Liver (tissue), 9 donors: ENCODE results near the gene SCAMP4. TPM values are rescaled to one million over a fixed set of nuclear protein-coding genes. Genes with fewer than 3 reads are reported as not detected.

ENCODE experiments used
- DNase-seq: peaks from one replicate; pipeline ENCODE4 v3.0.0-alpha.2; 2017; ENCODE audit warnings: low spot score
- H3K27ac ChIP-seq, 2 donors: one replicate each; pipeline ENCODE4 v1.7.0; 2013; ENCODE audit warnings: inconsistent platforms in 2 of 2, low read length in 2 of 2, control low read depth in 1 of 2, low read depth in 1 of 2, mild to moderate bottlenecking in 1 of 2
- H3K27me3 ChIP-seq, 4 donors: one replicate each; pipeline versions ENCODE4 v1.6.1 to v1.7.0; 2013; ENCODE audit warnings: low read length in 3 of 4, inconsistent platforms in 1 of 4, mild to moderate bottlenecking in 1 of 4, moderate library complexity in 1 of 4; ENCODE audit not compliant: control insufficient read depth in 4 of 4, insufficient read depth in 4 of 4
- H3K36me3 ChIP-seq, 4 donors: one replicate each; pipeline versions ENCODE4 v1.6.1 to v1.7.0; 2013; ENCODE audit warnings: low read length in 3 of 4, mild to moderate bottlenecking in 3 of 4, low read depth in 1 of 4, moderate library complexity in 1 of 4; ENCODE audit not compliant: control insufficient read depth in 4 of 4, insufficient read depth in 3 of 4
- H3K4me1 ChIP-seq, 4 donors: one replicate each; pipeline versions ENCODE4 v1.6.1 to v1.7.0; 2013; ENCODE audit warnings: low read length in 3 of 4, mild to moderate bottlenecking in 3 of 4, moderate library complexity in 1 of 4; ENCODE audit not compliant: control insufficient read depth in 4 of 4, insufficient read depth in 4 of 4
- H3K4me3 ChIP-seq, 3 donors: one replicate each; pipeline versions ENCODE4 v1.6.1 to v1.7.0; 2013; ENCODE audit warnings: low read length in 3 of 3, control low read depth in 1 of 3, low read depth in 1 of 3, mild to moderate bottlenecking in 1 of 3
- H3K9ac ChIP-seq, 2 donors: one replicate each; pipeline ENCODE4 v1.7.0; 2013; ENCODE audit warnings: low read length in 2 of 2, mild to moderate bottlenecking in 2 of 2, moderate library complexity in 2 of 2, control low read depth in 1 of 2, low read depth in 1 of 2
- H3K9me3 ChIP-seq, 4 donors: one replicate each; pipeline versions ENCODE4 v1.6.1 to v1.7.0; 2013; ENCODE audit warnings: low read length in 3 of 4; ENCODE audit not compliant: control insufficient read depth in 4 of 4
- CTCF ChIP-seq: fragments of 150-350 bp; IDR thresholded peaks from 2 replicates; pipeline ENCODE4 v1.5.1; 2017; ENCODE audit warnings: improper control_type of control experiment, low read depth, low read length; ENCODE audit not compliant: missing input control
- EGR1 ChIP-seq, 2 donors: IDR thresholded peaks; 2 replicates each; pipeline ENCODE4 v1.6.1; 2016 to 2018; ENCODE audit warnings: antibody characterized with exemption in 2 of 2, low read depth in 2 of 2
- FOXA1 ChIP-seq: IDR thresholded peaks from 2 replicates; pipeline ENCODE4 v1.6.1; 2016; ENCODE audit warnings: antibody characterized with exemption
- FOXA2 ChIP-seq: IDR thresholded peaks from 2 replicates; pipeline ENCODE4 v1.6.1; 2016; ENCODE audit warnings: antibody characterized with exemption
- GABPA ChIP-seq, 2 donors: IDR thresholded peaks in 1 of 2; conservative IDR thresholded peaks in 1 of 2; 2 replicates each; pipeline ENCODE4 v1.6.1; 2016; ENCODE audit warnings: antibody characterized with exemption in 2 of 2, mild to moderate bottlenecking in 1 of 2, moderate library complexity in 1 of 2
- HNF4A ChIP-seq, 2 donors: conservative IDR thresholded peaks; 2 replicates each; pipeline ENCODE4 v1.6.1; 2016; ENCODE audit warnings: antibody characterized with exemption in 2 of 2, mild to moderate bottlenecking in 2 of 2
- HNF4G ChIP-seq: IDR thresholded peaks from 2 replicates; pipeline ENCODE4 v1.6.1; 2016; ENCODE audit warnings: antibody characterized with exemption
- JUND ChIP-seq, 2 donors: IDR thresholded peaks; 2 replicates each; pipeline ENCODE4 v1.6.1; 2016; ENCODE audit warnings: antibody characterized with exemption in 2 of 2
- NR2F2 ChIP-seq: IDR thresholded peaks from 2 replicates; pipeline ENCODE4 v1.6.1; 2016; ENCODE audit warnings: antibody characterized with exemption
- RAD21 ChIP-seq, 2 donors: IDR thresholded peaks; 2 replicates each; pipeline ENCODE4 v1.6.1; 2016; ENCODE audit warnings: antibody characterized with exemption in 2 of 2, mild to moderate bottlenecking in 2 of 2
- RXRA ChIP-seq, 2 donors: IDR thresholded peaks; 2 replicates each; pipeline ENCODE4 v1.6.1; 2017 to 2018; ENCODE audit warnings: antibody characterized with exemption in 2 of 2, mild to moderate bottlenecking in 1 of 2
- SP1 ChIP-seq: IDR thresholded peaks from 2 replicates; pipeline ENCODE4 v1.6.1; 2018; ENCODE audit warnings: antibody characterized with exemption, mild to moderate bottlenecking
- TAF1 ChIP-seq: conservative IDR thresholded peaks from 2 replicates; pipeline ENCODE4 v1.6.1; 2016; ENCODE audit warnings: antibody characterized with exemption, mild to moderate bottlenecking
- YY1 ChIP-seq: IDR thresholded peaks from 2 replicates; pipeline ENCODE4 v1.6.1; 2016; ENCODE audit warnings: antibody characterized with exemption, mild to moderate bottlenecking
- ZBTB33 ChIP-seq: IDR thresholded peaks from 2 replicates; pipeline ENCODE4 v1.6.1; 2016; ENCODE audit warnings: antibody characterized with exemption
- WGBS: extraction: QIAGEN DNeasy Blood & Tissue Kit; methylation state at CpG from one replicate; pipeline ENCODE4 v1.1.7; 2013; 5-methylcytosine and 5-hydroxymethylcytosine counted together
- polyA plus RNA-seq, 2 donors: library from polyadenylated mRNA; stranded (reverse) in 1 of 2; unstranded in 1 of 2; fragments of 200-250 nt in 1 of 2; fragments of >200 nt in 1 of 2; fragmentation: Nextera tagmentation in 1 of 2; extraction: Ambion mirVana in 1 of 2; gene quantifications; one replicate each; pipeline versions ENCODE4 v1.2.1 to v1.2.3, GENCODE V29; 2013 to 2015
- total RNA-seq, 2 donors: library from RNA; depleted of rRNA; stranded (reverse); fragments of >200 nt; gene quantifications; one replicate each; pipeline ENCODE4 v1.2.3, GENCODE V29; 2014
- TF ChIP-seq, protein P1 (sequence below): IDR thresholded peaks from 2 replicates; pipeline ENCODE4 v1.6.1; 2016; ENCODE audit warnings: antibody characterized with exemption
- TF ChIP-seq, protein P2 (sequence below): IDR thresholded peaks from 2 replicates; pipeline ENCODE4 v1.6.1; 2016; ENCODE audit warnings: antibody characterized with exemption
- TF ChIP-seq, protein P3 (sequence below): IDR thresholded peaks from 2 replicates; pipeline ENCODE4 v1.6.1; 2016; ENCODE audit warnings: antibody characterized with exemption, mild to moderate bottlenecking
- donor health status: healthy.
- donor health status: healthy.
- donor health status: healthy.
- donor health status: healthy.
- donor health status: healthy.

SCAMP4 gene
- total and polyA plus RNA-seq, 4 donors, result 13.0 to 22.1 (median 16.6) TPM

GRCh38 chr19:1933244-1933643 is 28.0 kb downstream of the SCAMP4 start:
- no peak for DNase-seq
- 75% methylated on average over 7 of the region's 7 CpGs for WGBS
- H3K27me3 ChIP-seq, result no peaks in the 10 kb centered on the region
- TF ChIP-seq FOXA1, result no peak
- TF ChIP-seq TAF1, result no peak
- TF ChIP-seq, protein P1, sequence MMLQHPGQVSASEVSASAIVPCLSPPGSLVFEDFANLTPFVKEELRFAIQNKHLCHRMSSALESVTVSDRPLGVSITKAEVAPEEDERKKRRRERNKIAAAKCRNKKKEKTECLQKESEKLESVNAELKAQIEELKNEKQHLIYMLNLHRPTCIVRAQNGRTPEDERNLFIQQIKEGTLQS, result no peak
- no peak for TF ChIP-seq GABPA (IDR thresholded peaks at IDR 0.05 in 1 of 2, conservative IDR thresholded peaks at IDR 0.05 in 1 of 2)
- H3K9me3 ChIP-seq, result no peaks in the 10 kb centered on the region
- no peak overlapping the region for H3K9ac ChIP-seq
- no peaks in the 10 kb centered on the region for H3K36me3 ChIP-seq
- H3K4me3 ChIP-seq, result no peak overlapping the region
- H3K27ac ChIP-seq, result no peak overlapping the region
- peaks cover 3 to 11% (median 10%) of the 10 kb centered on the region in 4 donors for H3K4me1 ChIP-seq

- DNase-seq, result no peak
- no peak overlapping the region for H3K27ac ChIP-seq
- H3K4me3 ChIP-seq, result no peak overlapping the region
- H3K4me1 ChIP-seq, result peaks cover 3 to 10% (median 10%) of the 10 kb centered on the region in 4 donors
- 94% methylated on average over 8 of the region's 8 CpGs for WGBS
- H3K9me3 ChIP-seq, result no peaks in the 10 kb centered on the region
- no peaks in the 10 kb centered on the region for H3K36me3 ChIP-seq
- no peaks in the 10 kb centered on the region for H3K27me3 ChIP-seq
- H3K9ac ChIP-seq, result no peak overlapping the region
- TF ChIP-seq SP1, result no peak
- no peak for TF ChIP-seq RAD21 (IDR thresholded peaks at IDR 0.05)
- no peak for TF ChIP-seq HNF4A (conservative IDR thresholded peaks at IDR 0.05)
Observed at GRCh38 chr19:1933942-1934341, 28.7 kb downstream of the SCAMP4 start.

DNA sequence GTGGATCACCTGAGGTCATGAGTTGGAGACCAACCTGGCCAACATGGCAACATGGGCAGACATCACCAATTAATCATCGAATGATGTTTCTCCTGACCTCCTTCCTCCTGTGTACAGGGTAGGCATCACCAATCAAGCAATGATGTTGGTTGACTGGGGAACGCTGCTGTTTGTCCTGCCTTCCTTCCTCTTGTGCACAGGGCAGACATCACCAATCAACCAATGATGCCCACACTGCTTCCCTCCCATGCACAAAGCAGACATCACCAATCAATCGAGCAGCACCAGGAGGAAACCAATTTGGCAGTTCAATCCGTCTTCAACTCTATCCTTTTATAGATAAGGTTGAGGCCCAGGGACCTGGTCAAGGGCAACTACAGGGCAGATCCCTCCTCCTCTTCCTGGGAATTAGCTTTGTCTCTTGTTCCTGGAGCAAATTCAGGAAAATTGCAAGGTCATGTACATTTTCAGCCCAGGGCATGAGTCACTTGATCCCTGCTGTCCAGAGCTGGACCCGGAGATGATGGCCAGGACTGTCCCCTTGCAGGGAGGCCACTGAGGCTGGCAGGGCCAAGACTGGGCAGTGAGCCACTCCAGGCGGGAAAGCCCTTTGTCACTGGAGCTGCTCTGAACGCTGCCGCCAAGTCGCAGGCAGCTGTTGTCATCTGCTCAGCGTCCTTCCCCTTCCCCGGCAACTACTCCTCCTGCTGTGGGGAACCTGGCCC is 30.4 kb downstream of the SCAMP4 start:
- no peak overlapping the region for H3K9ac ChIP-seq
- TF ChIP-seq TAF1, result no peak
- TF ChIP-seq FOXA1, result no peak
- TF ChIP-seq, protein P2, sequence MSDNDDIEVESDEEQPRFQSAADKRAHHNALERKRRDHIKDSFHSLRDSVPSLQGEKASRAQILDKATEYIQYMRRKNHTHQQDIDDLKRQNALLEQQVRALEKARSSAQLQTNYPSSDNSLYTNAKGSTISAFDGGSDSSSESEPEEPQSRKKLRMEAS, result no peak
- peak; percentile 91 for TF ChIP-seq NR2F2
- TF ChIP-seq, protein P3, sequence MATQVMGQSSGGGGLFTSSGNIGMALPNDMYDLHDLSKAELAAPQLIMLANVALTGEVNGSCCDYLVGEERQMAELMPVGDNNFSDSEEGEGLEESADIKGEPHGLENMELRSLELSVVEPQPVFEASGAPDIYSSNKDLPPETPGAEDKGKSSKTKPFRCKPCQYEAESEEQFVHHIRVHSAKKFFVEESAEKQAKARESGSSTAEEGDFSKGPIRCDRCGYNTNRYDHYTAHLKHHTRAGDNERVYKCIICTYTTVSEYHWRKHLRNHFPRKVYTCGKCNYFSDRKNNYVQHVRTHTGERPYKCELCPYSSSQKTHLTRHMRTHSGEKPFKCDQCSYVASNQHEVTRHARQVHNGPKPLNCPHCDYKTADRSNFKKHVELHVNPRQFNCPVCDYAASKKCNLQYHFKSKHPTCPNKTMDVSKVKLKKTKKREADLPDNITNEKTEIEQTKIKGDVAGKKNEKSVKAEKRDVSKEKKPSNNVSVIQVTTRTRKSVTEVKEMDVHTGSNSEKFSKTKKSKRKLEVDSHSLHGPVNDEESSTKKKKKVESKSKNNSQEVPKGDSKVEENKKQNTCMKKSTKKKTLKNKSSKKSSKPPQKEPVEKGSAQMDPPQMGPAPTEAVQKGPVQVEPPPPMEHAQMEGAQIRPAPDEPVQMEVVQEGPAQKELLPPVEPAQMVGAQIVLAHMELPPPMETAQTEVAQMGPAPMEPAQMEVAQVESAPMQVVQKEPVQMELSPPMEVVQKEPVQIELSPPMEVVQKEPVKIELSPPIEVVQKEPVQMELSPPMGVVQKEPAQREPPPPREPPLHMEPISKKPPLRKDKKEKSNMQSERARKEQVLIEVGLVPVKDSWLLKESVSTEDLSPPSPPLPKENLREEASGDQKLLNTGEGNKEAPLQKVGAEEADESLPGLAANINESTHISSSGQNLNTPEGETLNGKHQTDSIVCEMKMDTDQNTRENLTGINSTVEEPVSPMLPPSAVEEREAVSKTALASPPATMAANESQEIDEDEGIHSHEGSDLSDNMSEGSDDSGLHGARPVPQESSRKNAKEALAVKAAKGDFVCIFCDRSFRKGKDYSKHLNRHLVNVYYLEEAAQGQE, result no peak
- TF ChIP-seq SP1, result peak; percentile 41
- no peak for TF ChIP-seq YY1
- TF ChIP-seq RXRA (IDR thresholded peaks at IDR 0.05), result peak; percentile 13 to 36
- no peak for TF ChIP-seq FOXA2
- no peak for TF ChIP-seq ZBTB33
- TF ChIP-seq CTCF, result no peak
- TF ChIP-seq HNF4G, result no peak
- TF ChIP-seq, protein P1, result no peak
- peak; percentile 27 to 29 for TF ChIP-seq JUND (IDR thresholded peaks at IDR 0.05)
- TF ChIP-seq RAD21 (IDR thresholded peaks at IDR 0.05), result no peak
- no peak for TF ChIP-seq HNF4A (conservative IDR thresholded peaks at IDR 0.05)
- no peak for TF ChIP-seq GABPA (IDR thresholded peaks at IDR 0.05 in 1 of 2, conservative IDR thresholded peaks at IDR 0.05 in 1 of 2)
- TF ChIP-seq EGR1 (IDR thresholded peaks at IDR 0.05; ENCODE audit: low read depth in 2 of 2), result no peak
- WGBS, result 65% methylated on average over 11 of the region's 11 CpGs
- no peaks in the 10 kb centered on the region for H3K36me3 ChIP-seq
- no peaks in the 10 kb centered on the region for H3K27me3 ChIP-seq
- no peak for DNase-seq
- no peaks in the 10 kb centered on the region for H3K9me3 ChIP-seq
- H3K4me3 ChIP-seq, result no peak overlapping the region
- H3K27ac ChIP-seq, result peak overlapping the region; percentile 10 to 52
- H3K4me1 ChIP-seq, result peaks cover 0 to 6% (median 3%) of the 10 kb centered on the region in 4 donors
